Endothelial cell of umbilical vein (primary cell): Measurements from ENCODE around the gene ZNF717. TPM values are rescaled to one million over a fixed set of nuclear protein-coding genes. Genes with fewer than 3 reads are reported as not detected.

Experiments used
- BruUV-seq: library from RNA; stranded (reverse); fragments of 400-500 nt; replicated peaks from 2 replicates; lab custom pipeline; 2021; lab: Mats Ljungman, UMichigan
- CTCF ChIA-PET: fragments of 300-600, 350-600 bp; sonication (Branson Sonifier 250); formaldehyde crosslinking; loops from one replicate; lab custom pipeline; 2021; ENCODE audit warnings: antibody characterized with exemption, inconsistent platforms; lab: Charles Lee
- POLR2A ChIA-PET: fragments of 300-600, 350-600 bp; sonication (Branson Sonifier 250); formaldehyde crosslinking; loops from one replicate; lab custom pipeline; 2021; ENCODE audit warnings: antibody characterized with exemption, inconsistent platforms; lab: Charles Lee
- DNase-seq: peaks from one replicate; pipeline ENCODE4 v3.0.0-alpha.2; 2011; ENCODE audit warnings: low read depth, low spot score
- FAIRE-seq: peaks from 2 replicates; lab custom pipeline; 2011; peaks lifted over from hg19 to GRCh38; lab: Jason Lieb, UNC
- H2AFZ ChIP-seq: 2 replicates; pipeline ENCODE4 v1.6.0; 2012; ENCODE audit warnings: low read depth, low read length, control low read depth, inconsistent platforms
- H3K27ac ChIP-seq: 2 replicates; pipeline ENCODE4 v1.5.1; 2011; ENCODE audit warnings: low read depth, mild to moderate bottlenecking, control low read depth, low read length, moderate library complexity; ENCODE audit not compliant: insufficient read depth
- H3K27me3 ChIP-seq, 2 experiments: 2 replicates each; pipeline versions ENCODE4 v1.6.0 to v1.6.1; 2011; ENCODE audit warnings: low read length in 2 of 2, mixed read lengths in 1 of 2; ENCODE audit not compliant: control insufficient read depth in 2 of 2, insufficient read depth in 2 of 2
- H3K36me3 ChIP-seq, 2 experiments: 2 replicates in 1 of 2; 3 replicates in 1 of 2; pipeline ENCODE4 v1.5.1; 2011; ENCODE audit warnings: low read length in 2 of 2, mild to moderate bottlenecking in 1 of 2, moderate library complexity in 1 of 2; ENCODE audit not compliant: control insufficient read depth in 2 of 2, insufficient read depth in 2 of 2; ENCODE audit errors: extremely low read depth in 1 of 2
- H3K4me1 ChIP-seq: 3 replicates; pipeline ENCODE4 v1.5.1; 2011; ENCODE audit warnings: mild to moderate bottlenecking, low read length; ENCODE audit not compliant: control insufficient read depth, insufficient read depth; ENCODE audit errors: extremely low read depth
- H3K4me2 ChIP-seq: 2 replicates; pipeline ENCODE4 v1.6.1; 2011; ENCODE audit warnings: low read length, control low read depth, mixed read lengths; ENCODE audit not compliant: insufficient read depth
- H3K4me3 ChIP-seq, 3 experiments: fragments of 200-600 bp in 1 of 3; sonication (generic), shearing (Covaris generic) in 1 of 3; replicated peaks in 1 of 3; 2 replicates each; pipeline ENCODE4 v1.5.1; 2011 to 2016; ENCODE audit warnings: control low read depth in 3 of 3, low read length in 3 of 3, mild to moderate bottlenecking in 2 of 3, inconsistent platforms in 1 of 3, low read depth in 1 of 3, moderate library complexity in 1 of 3; ENCODE audit not compliant: insufficient read depth in 1 of 3
- H3K79me2 ChIP-seq: 2 replicates; pipeline ENCODE4 v1.6.0; 2012; ENCODE audit warnings: low read length, inconsistent platforms; ENCODE audit not compliant: control insufficient read depth, insufficient read depth
- H3K9ac ChIP-seq: replicated peaks from 2 replicates; pipeline ENCODE3; 2011; ENCODE audit warnings: low read length, control low read depth; ENCODE audit not compliant: insufficient read depth; ENCODE audit errors: extremely low read depth
- H3K9me1 ChIP-seq: replicated peaks from 3 replicates; pipeline ENCODE4 v1.6.0; 2011; ENCODE audit warnings: mild to moderate bottlenecking, low read length; ENCODE audit not compliant: control insufficient read depth, insufficient read depth; ENCODE audit errors: extremely low read depth
- H3K9me3 ChIP-seq: replicated peaks from 2 replicates; pipeline ENCODE4 v1.5.1; 2012; ENCODE audit warnings: low read length, inconsistent platforms; ENCODE audit not compliant: control insufficient read depth, insufficient read depth
- H4K20me1 ChIP-seq: replicated peaks from 2 replicates; pipeline ENCODE3; 2011; ENCODE audit warnings: mild to moderate bottlenecking, low read length; ENCODE audit not compliant: control insufficient read depth, insufficient read depth; ENCODE audit errors: extremely low read depth
- EZH2 ChIP-seq: IDR thresholded peaks from 2 replicates; pipeline ENCODE4 v1.6.1; 2012; ENCODE audit warnings: borderline replicate concordance, low read depth, mild to moderate bottlenecking, moderate library complexity, low read length, inconsistent platforms; ENCODE audit not compliant: severe bottlenecking
- FOS ChIP-seq: IDR thresholded peaks from 2 replicates; pipeline ENCODE4 v1.6.1; 2011; ENCODE audit warnings: mild to moderate bottlenecking, low read length, moderate library complexity, borderline replicate concordance; ENCODE audit not compliant: insufficient read depth
- GATA2 ChIP-seq: IDR thresholded peaks from 2 replicates; pipeline ENCODE4 v1.7.0; 2011; ENCODE audit warnings: low read depth, mild to moderate bottlenecking, moderate library complexity, mixed read lengths, low read length; ENCODE audit not compliant: insufficient read length, insufficient read depth
- JUN ChIP-seq: IDR thresholded peaks from 2 replicates; pipeline ENCODE4 v1.6.1; 2011; ENCODE audit warnings: borderline replicate concordance, low read depth; ENCODE audit not compliant: insufficient read length, insufficient read depth
- MAX ChIP-seq: IDR thresholded peaks from 2 replicates; pipeline ENCODE4 v1.6.1; 2011; ENCODE audit not compliant: insufficient read depth, insufficient read length
- MYC ChIP-seq: IDR thresholded peaks from one replicate; pipeline ENCODE4 v1.6.1; 2011; ENCODE audit warnings: mild to moderate bottlenecking, low read depth, low read length
- POLR2A ChIP-seq: IDR thresholded peaks from 2 replicates; pipeline ENCODE4 v1.6.1; 2012; ENCODE audit warnings: low read depth, mild to moderate bottlenecking, control low read depth, low read length
- POLR2AphosphoS5 ChIP-seq: IDR thresholded peaks from 2 replicates; pipeline ENCODE4 v1.6.1; 2012; ENCODE audit warnings: low read depth, mild to moderate bottlenecking, control low read depth, low read length, moderate library complexity; ENCODE audit not compliant: insufficient read depth
- dilution Hi-C: fragments of 300-500 bp; cut with MboI; formaldehyde crosslinking; loops from one replicate; pipeline ENCODE4 v1.15.0; 2019; ENCODE audit warnings: low sequenced_read_pairs; ENCODE audit not compliant: extremely low pct_ligation_motif_present
- intact Hi-C: fragments of 100-400 bp; cut with micrococcal nuclease; formaldehyde crosslinking; loops from one replicate; pipeline ENCODE4 v1.10.0; 2022
- polyA plus RNA-seq, 4 experiments: library from polyadenylated mRNA; depleted of rRNA in 3 of 4; stranded (reverse) in 3 of 4; unstranded in 1 of 4; fragments of >200 nt; gene quantifications; 2 replicates each; pipeline versions ENCODE4 v1.2.1 to v1.2.3, GENCODE V29; 2011 to 2012; ENCODE audit warnings: missing spikeins in 1 of 4
- total RNA-seq: library from RNA; stranded (reverse); gene quantifications from 2 replicates; pipeline ENCODE4 v1.2.3, GENCODE V29; 2021
- TF ChIP-seq, protein P1 (sequence below), 2 donors: IDR thresholded peaks; 1 replicate in 1 of 2; 2 replicates in 1 of 2; pipeline ENCODE4 v1.5.1; 2011; ENCODE audit warnings: low read length in 2 of 2, mild to moderate bottlenecking in 2 of 2, moderate library complexity in 2 of 2, control low read depth in 1 of 2, inconsistent platforms in 1 of 2, low read depth in 1 of 2; ENCODE audit not compliant: insufficient read depth in 1 of 2; ENCODE audit errors: extremely low read depth in 1 of 2

The ZNF717 gene
- total and polyA plus RNA-seq, 2 donors (not counting 3 experiments of a cell fraction or from before 2014, with no cell fraction given), result 4.1 to 7.1 TPM

DNA sequence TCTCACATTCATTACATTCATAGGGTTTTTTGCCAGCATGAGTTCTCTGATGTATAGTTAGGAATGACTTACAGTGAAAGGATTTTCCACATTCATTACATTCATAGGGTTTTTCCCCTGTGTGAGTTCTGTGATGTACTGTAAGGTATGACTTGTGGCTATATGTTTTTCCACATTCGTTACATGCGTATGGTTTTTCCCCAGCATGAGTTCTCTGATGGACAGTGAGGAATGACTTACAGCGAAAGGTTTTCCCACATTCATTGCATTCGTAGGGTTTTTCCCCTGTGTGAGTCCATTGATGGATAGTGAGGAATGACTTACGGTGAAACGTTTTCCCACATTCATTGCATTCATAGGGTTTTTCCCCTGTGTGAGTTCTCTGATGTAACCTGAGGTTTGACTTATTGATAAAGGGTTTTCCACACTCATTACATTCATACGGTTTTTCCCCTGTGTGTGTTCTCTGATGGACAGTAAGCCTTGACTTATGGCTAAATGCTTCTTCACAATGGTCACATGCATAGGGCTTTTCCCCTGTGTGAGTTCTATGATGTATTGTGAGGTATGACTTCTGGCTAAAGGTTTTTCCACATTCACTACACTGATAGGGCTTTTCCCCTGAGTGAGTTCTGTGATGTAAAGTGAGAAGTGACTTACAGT is 47.4 kb downstream of the ZNF717 start:
- TF ChIP-seq MYC (no peak), GATA2 (no peak), EZH2 (no peak), FOS (no peak), MAX (no peak), POLR2AphosphoS5 (no peak), JUN (no peak), POLR2A (no peak)
- TF ChIP-seq, protein P1, sequence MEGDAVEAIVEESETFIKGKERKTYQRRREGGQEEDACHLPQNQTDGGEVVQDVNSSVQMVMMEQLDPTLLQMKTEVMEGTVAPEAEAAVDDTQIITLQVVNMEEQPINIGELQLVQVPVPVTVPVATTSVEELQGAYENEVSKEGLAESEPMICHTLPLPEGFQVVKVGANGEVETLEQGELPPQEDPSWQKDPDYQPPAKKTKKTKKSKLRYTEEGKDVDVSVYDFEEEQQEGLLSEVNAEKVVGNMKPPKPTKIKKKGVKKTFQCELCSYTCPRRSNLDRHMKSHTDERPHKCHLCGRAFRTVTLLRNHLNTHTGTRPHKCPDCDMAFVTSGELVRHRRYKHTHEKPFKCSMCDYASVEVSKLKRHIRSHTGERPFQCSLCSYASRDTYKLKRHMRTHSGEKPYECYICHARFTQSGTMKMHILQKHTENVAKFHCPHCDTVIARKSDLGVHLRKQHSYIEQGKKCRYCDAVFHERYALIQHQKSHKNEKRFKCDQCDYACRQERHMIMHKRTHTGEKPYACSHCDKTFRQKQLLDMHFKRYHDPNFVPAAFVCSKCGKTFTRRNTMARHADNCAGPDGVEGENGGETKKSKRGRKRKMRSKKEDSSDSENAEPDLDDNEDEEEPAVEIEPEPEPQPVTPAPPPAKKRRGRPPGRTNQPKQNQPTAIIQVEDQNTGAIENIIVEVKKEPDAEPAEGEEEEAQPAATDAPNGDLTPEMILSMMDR (IDR thresholded peaks at IDR 0.05; ENCODE audit: extremely low read depth in 1 of 2, insufficient read depth in 1 of 2, low read depth in 1 of 2, low read length in 2 of 2), result no peak
- ChIA-PET CTCF (no interaction called here), POLR2A (no interaction called here)
- H3K79me2 ChIP-seq, result no peaks in the 10 kb centered on the region
- no peak overlapping the region for H3K4me3 ChIP-seq
- no peak overlapping the region for H3K4me2 ChIP-seq
- FAIRE-seq (no peak), DNase-seq (peak; percentile 14)
- H3K9me1 ChIP-seq, result no peaks in the 10 kb centered on the region
- intact Hi-C loops, result no loop called here
- no peak overlapping the region for H3K27ac ChIP-seq
- no peaks in the 10 kb centered on the region for H4K20me1 ChIP-seq
- H3K9ac ChIP-seq, result no peak overlapping the region
- H3K4me1 ChIP-seq, result no peaks in the 10 kb centered on the region
- H2AFZ ChIP-seq, result no peak overlapping the region
- H3K27me3 ChIP-seq, result no peaks in the 10 kb centered on the region
- H3K9me3 ChIP-seq, result peaks cover 19% of the 10 kb centered on the region
- H3K36me3 ChIP-seq, result no peaks in the 10 kb centered on the region
- BruUV-seq, result no TSS peak
- dilution Hi-C loops, result no loop called here
